ENCODE measurements around the gene RASL11B.

GRCh38 chr4:52822583-52822971, 39.5 kb upstream of the RASL11B start:
- no peak for TF ChIP-seq CTCF (IDR thresholded peaks at IDR 0.05; ENCODE audit: poor library complexity)
- TF ChIP-seq EZH2phosphoT487 (IDR thresholded peaks at IDR 0.05; ENCODE audit: low read depth, severe bottlenecking, unreplicated experiment), result no peak
- no peak for TF ChIP-seq EZH2 (IDR thresholded peaks at IDR 0.05; ENCODE audit: borderline replicate concordance)

Measured in hepatocyte (in vitro differentiated cells).